Measurements from ENCODE around the gene GARRE1.
A peak's percentile ranks its signal among the peaks of the same experiment; 100 is the strongest.
"Not testable (repeated sequence)": the region's sequence is repeated elsewhere in the genome, so short reads cannot be mapped to it uniquely, and the experiment has no call there.

Gene GARRE1

GRCh38 chr19:34241513-34242337, 12.6 kb upstream of the GARRE1 start:
- no peak for DNase-seq (ENCODE audit: insufficient read length, low spot score)

GRCh38 chr19:34243138-34243875, 11.0 kb upstream of the GARRE1 start:
- not testable (repeated sequence) for FAIRE-seq; DNase-seq (ENCODE audit: insufficient read length, low spot score)

More at GRCh38 chr19:34241513-34242337, 12.6 kb upstream of the GARRE1 start:
- no peak for FAIRE-seq
- TF ChIP-seq, protein P1, sequence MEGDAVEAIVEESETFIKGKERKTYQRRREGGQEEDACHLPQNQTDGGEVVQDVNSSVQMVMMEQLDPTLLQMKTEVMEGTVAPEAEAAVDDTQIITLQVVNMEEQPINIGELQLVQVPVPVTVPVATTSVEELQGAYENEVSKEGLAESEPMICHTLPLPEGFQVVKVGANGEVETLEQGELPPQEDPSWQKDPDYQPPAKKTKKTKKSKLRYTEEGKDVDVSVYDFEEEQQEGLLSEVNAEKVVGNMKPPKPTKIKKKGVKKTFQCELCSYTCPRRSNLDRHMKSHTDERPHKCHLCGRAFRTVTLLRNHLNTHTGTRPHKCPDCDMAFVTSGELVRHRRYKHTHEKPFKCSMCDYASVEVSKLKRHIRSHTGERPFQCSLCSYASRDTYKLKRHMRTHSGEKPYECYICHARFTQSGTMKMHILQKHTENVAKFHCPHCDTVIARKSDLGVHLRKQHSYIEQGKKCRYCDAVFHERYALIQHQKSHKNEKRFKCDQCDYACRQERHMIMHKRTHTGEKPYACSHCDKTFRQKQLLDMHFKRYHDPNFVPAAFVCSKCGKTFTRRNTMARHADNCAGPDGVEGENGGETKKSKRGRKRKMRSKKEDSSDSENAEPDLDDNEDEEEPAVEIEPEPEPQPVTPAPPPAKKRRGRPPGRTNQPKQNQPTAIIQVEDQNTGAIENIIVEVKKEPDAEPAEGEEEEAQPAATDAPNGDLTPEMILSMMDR (IDR thresholded peaks at IDR 0.05; ENCODE audit: insufficient read depth, missing control alignments): peak; percentile 25

DNA sequence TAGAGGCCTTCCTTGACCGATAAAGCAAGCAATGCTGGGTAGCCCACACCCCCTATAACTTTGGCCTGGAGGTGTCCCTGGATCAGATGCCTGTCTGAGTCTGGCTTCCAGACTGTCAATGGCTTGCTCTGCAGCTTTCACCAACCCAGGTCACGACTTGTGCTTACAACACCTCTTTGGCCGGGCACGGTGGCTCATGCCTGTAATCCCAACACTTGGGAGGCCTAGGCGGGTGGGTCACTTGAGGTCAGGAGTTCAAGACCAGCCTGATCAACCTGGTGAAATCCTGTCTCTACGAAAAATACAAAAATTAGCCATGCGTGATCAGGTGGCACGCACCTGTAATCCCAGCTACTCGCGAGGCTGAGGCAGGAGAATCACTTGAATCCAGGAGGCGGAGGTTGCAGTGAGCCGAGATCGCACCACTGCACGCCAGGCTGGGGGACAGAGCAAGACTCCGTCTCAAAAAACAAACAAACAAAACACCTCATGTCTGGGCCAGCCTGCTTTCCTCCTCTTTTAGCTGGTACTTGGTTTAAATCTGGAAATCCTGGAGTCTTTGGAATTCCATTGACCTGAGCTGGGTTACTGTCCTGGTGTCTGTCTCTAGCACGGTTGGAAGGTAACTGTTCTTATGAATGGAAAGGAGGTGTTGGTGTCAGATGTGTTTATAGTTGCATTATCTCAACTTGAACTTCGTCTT, 10.3 kb upstream of the GARRE1 start:
- no peak for DNase-seq (ENCODE audit: insufficient read length, low spot score)
- TF ChIP-seq, protein P1 (IDR thresholded peaks at IDR 0.05; ENCODE audit: insufficient read depth, missing control alignments): no peak
- no peak for FAIRE-seq

GRCh38 chr19:34244611-34245299, 9.6 kb upstream of the GARRE1 start:
- FAIRE-seq (no peak), DNase-seq (ENCODE audit: insufficient read length, low spot score) (no peak)

DNA sequence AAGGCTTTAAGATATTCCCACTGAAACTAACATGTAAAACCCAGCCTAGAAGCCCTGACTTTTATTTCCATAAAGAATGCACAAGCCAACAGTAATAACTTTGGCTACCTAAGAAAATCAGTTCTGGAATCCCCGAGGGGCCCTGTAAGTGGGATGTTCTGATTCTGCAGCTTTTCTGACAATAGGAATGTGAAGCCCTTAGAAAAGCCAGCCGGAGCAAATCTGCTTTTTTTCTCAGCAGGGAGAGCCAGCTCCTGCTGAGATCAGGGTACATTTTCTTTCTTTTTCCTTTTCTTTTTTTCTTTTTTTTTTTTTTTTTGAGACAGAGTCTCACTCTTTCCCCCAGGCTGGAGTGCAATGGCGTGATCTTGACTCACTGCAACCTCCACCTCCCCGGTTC, 8.0 kb upstream of the GARRE1 start:
- FAIRE-seq (no peak), DNase-seq (ENCODE audit: insufficient read length, low spot score) (no peak)
- TF ChIP-seq, protein P1 (IDR thresholded peaks at IDR 0.05; ENCODE audit: insufficient read depth, missing control alignments): no peak

More at GRCh38 chr19:34244611-34245299, 9.6 kb upstream of the GARRE1 start:
- TF ChIP-seq, protein P1 (IDR thresholded peaks at IDR 0.05; ENCODE audit: insufficient read depth, missing control alignments): no peak

DNA sequence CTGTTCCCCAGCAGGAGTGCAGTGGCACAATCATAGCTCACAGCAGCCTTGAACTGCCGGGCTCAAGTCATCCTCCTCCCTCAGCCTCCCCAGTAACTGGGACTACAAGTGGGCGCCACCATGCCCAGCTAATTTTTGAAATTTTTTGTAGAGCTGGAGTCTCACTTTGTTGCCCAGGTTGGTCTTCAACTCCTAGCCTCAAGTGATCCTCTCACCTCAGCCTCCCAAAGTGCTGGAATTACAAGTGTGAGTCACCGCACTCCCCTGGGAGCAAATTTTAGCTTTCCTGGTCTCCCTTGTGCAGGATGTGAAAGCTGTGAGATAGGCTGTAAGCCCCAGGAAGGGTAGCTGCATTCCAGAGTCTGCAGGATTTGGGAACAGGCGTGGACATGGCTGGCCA, 5.4 kb upstream of the GARRE1 start:
- TF ChIP-seq, protein P1 (IDR thresholded peaks at IDR 0.05; ENCODE audit: insufficient read depth, missing control alignments): no peak
- FAIRE-seq: no peak

GRCh38 chr19:34253167-34253566, 1.2 kb upstream of the GARRE1 start:
- DNase-seq (ENCODE audit: insufficient read length, low spot score); FAIRE-seq: not testable (repeated sequence)

More for the DNA sequence above, 5.4 kb upstream of the GARRE1 start:
- DNase-seq (ENCODE audit: insufficient read length, low spot score): no peak

DNA sequence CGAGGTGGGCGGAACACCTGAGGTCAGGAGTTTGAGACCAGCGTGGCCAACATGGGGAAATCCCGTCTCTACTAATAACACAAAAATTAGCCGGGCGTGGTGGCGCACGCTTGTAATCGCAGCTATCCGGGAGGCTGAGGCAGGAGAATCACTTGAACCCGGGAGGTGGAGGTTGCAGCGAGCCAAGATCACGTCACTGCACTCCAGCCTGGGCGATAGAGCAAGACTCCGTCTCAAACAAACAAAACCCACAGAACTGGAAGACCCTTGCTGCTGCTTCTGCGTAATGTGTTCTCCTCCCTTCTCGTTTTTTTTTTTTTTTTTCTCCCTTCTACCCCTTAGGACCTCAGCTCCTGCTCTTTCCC, 691 bp upstream of the GARRE1 start:
- not testable (repeated sequence) for FAIRE-seq

More for the DNA sequence above, 691 bp upstream of the GARRE1 start:
- not testable (repeated sequence) for DNase-seq (ENCODE audit: insufficient read length, low spot score)
